Measurements from ENCODE around the gene EFCAB7. TPM values are rescaled to one million over a fixed set of nuclear protein-coding genes. Genes with fewer than 3 reads are reported as not detected.
A peak's percentile ranks its signal among the peaks of the same experiment; 100 is the strongest.

The EFCAB7 gene
- total RNA-seq, 1 donor from 2014 or later, result 3.7 TPM

DNA sequence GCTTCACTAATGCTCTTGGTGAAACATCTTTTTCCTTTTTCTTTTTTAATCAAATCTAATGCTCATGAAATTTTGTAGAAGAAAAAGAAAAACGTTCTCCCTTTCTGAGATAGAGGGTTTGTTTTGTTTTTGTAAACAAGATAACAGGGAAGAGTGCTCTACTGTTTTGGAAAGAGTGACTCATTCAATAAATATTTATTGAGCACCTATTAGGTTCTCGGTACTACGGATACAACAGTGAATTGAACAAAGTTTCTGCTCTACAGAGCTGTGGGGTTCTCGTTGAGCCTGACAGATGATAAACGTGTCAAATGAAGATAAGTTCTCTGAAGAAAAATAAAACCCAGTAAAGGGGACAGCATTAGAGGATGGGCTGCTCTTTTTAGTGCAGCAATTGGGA, 76.9 kb downstream of the EFCAB7 start:
- Mint-ChIP-seq H3K27me3 (ENCODE audit: low read depth, unreplicated experiment) (no peaks in the 10 kb centered on the region), H3K4me1 (ENCODE audit: low read depth, unreplicated experiment) (peaks cover 2% of the 10 kb centered on the region), H3K9me3 (ENCODE audit: unreplicated experiment) (no peaks in the 10 kb centered on the region), H3K36me3 (ENCODE audit: low read depth, unreplicated experiment) (peaks cover under 1% of the 10 kb centered on the region), H3K27ac (ENCODE audit: unreplicated experiment) (no peak overlapping the region), H3K4me3 (ENCODE audit: unreplicated experiment) (no peak overlapping the region)
- Histone ChIP-seq H3K27ac (ENCODE audit: low read depth, low read length) (no peak overlapping the region), H3K79me2 (ENCODE audit: insufficient read depth, low read length) (no peaks in the 10 kb centered on the region), H3K4me2 (ENCODE audit: low read length) (no peak overlapping the region), H2AFZ (ENCODE audit: low read depth, low read length) (no peak overlapping the region), H3K27me3 (ENCODE audit: insufficient read depth, low read length) (no peaks in the 10 kb centered on the region), H3K4me3 (ENCODE audit: insufficient read depth, low read depth, low read length) (no peak overlapping the region), H3K9ac (ENCODE audit: low read length) (no peak overlapping the region), H3K4me1 (ENCODE audit: insufficient read depth, low read length) (no peaks in the 10 kb centered on the region), H3K9me3 (ENCODE audit: insufficient read depth, low read depth, low read length) (no peaks in the 10 kb centered on the region), H4K20me1 (ENCODE audit: insufficient read depth, low read length) (peaks cover 23% of the 10 kb centered on the region), H3K36me3 (ENCODE audit: insufficient read depth, low read length) (no peaks in the 10 kb centered on the region)
- DNase-seq (ENCODE audit: low read depth), result no peak
- TF ChIP-seq, protein P1, sequence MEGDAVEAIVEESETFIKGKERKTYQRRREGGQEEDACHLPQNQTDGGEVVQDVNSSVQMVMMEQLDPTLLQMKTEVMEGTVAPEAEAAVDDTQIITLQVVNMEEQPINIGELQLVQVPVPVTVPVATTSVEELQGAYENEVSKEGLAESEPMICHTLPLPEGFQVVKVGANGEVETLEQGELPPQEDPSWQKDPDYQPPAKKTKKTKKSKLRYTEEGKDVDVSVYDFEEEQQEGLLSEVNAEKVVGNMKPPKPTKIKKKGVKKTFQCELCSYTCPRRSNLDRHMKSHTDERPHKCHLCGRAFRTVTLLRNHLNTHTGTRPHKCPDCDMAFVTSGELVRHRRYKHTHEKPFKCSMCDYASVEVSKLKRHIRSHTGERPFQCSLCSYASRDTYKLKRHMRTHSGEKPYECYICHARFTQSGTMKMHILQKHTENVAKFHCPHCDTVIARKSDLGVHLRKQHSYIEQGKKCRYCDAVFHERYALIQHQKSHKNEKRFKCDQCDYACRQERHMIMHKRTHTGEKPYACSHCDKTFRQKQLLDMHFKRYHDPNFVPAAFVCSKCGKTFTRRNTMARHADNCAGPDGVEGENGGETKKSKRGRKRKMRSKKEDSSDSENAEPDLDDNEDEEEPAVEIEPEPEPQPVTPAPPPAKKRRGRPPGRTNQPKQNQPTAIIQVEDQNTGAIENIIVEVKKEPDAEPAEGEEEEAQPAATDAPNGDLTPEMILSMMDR (IDR thresholded peaks at IDR 0.05; ENCODE audit: insufficient read depth, low read depth, low read length), result no peak
- no peak for TF ChIP-seq EZH2 (IDR thresholded peaks at IDR 0.05; ENCODE audit: insufficient read depth, low read length)
- FAIRE-seq, result no peak

GRCh38 chr1:63601061-63601460, 77.7 kb downstream of the EFCAB7 start:
- FAIRE-seq, result no peak
- H2AFZ ChIP-seq (ENCODE audit: low read depth, low read length), result no peak overlapping the region
- TF ChIP-seq, protein P1 (IDR thresholded peaks at IDR 0.05; ENCODE audit: insufficient read depth, low read depth, low read length), result no peak
- no peak for TF ChIP-seq EZH2 (IDR thresholded peaks at IDR 0.05; ENCODE audit: insufficient read depth, low read length)
- H3K4me1 ChIP-seq (ENCODE audit: insufficient read depth, low read length), result no peaks in the 10 kb centered on the region
- Mint-ChIP-seq H3K9me3 (ENCODE audit: unreplicated experiment) (no peaks in the 10 kb centered on the region), H3K36me3 (ENCODE audit: low read depth, unreplicated experiment) (peaks cover 2% of the 10 kb centered on the region), H3K27me3 (ENCODE audit: low read depth, unreplicated experiment) (no peaks in the 10 kb centered on the region), H3K27ac (ENCODE audit: unreplicated experiment) (no peak overlapping the region), H3K4me1 (ENCODE audit: low read depth, unreplicated experiment) (peaks cover 2% of the 10 kb centered on the region), H3K4me3 (ENCODE audit: unreplicated experiment) (no peak overlapping the region)
- H3K79me2 ChIP-seq (ENCODE audit: insufficient read depth, low read length), result no peaks in the 10 kb centered on the region
- H3K27ac ChIP-seq (ENCODE audit: low read depth, low read length), result no peak overlapping the region
- H3K9ac ChIP-seq (ENCODE audit: low read length), result no peak overlapping the region
- no peaks in the 10 kb centered on the region for H3K27me3 ChIP-seq (ENCODE audit: insufficient read depth, low read length)
- no peaks in the 10 kb centered on the region for H3K9me3 ChIP-seq (ENCODE audit: insufficient read depth, low read depth, low read length)
- H3K36me3 ChIP-seq (ENCODE audit: insufficient read depth, low read length), result no peaks in the 10 kb centered on the region
- DNase-seq (ENCODE audit: low read depth), result no peak
- H4K20me1 ChIP-seq (ENCODE audit: insufficient read depth, low read length), result peaks cover 20% of the 10 kb centered on the region
- H3K4me2 ChIP-seq (ENCODE audit: low read length), result no peak overlapping the region
- no peak overlapping the region for H3K4me3 ChIP-seq (ENCODE audit: insufficient read depth, low read depth, low read length)

DNA sequence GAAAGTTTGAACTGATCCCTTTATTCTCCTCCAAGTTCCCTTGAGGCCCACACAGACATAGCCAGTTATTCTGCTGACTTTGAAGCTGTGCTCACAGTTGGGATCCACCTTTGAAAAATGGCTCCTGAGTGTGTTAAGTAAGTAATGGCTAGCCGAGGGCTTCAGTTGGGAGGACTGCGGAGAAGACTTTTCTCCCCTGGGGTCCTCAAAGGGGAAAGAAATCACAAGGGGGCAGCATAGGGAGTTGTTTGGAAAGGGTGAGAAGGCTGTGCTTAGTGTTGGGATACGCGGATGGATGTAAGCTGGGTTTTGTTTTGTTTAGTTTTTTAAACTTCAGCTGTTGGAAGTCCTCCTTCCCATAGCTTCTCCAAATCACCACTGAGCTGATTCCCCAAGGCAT, 78.1 kb downstream of the EFCAB7 start:
- Histone ChIP-seq H2AFZ (ENCODE audit: low read depth, low read length) (no peak overlapping the region), H4K20me1 (ENCODE audit: insufficient read depth, low read length) (peaks cover 24% of the 10 kb centered on the region), H3K4me2 (ENCODE audit: low read length) (no peak overlapping the region), H3K79me2 (ENCODE audit: insufficient read depth, low read length) (no peaks in the 10 kb centered on the region), H3K27me3 (ENCODE audit: insufficient read depth, low read length) (no peaks in the 10 kb centered on the region), H3K9ac (ENCODE audit: low read length) (no peak overlapping the region), H3K36me3 (ENCODE audit: insufficient read depth, low read length) (no peaks in the 10 kb centered on the region), H3K4me3 (ENCODE audit: insufficient read depth, low read depth, low read length) (no peak overlapping the region), H3K4me1 (ENCODE audit: insufficient read depth, low read length) (no peaks in the 10 kb centered on the region), H3K27ac (ENCODE audit: low read depth, low read length) (no peak overlapping the region), H3K9me3 (ENCODE audit: insufficient read depth, low read depth, low read length) (no peaks in the 10 kb centered on the region)
- peaks cover 2% of the 10 kb centered on the region for H3K36me3 Mint-ChIP-seq (ENCODE audit: low read depth, unreplicated experiment)
- peaks cover 2% of the 10 kb centered on the region for H3K4me1 Mint-ChIP-seq (ENCODE audit: low read depth, unreplicated experiment)
- no peaks in the 10 kb centered on the region for H3K9me3 Mint-ChIP-seq (ENCODE audit: unreplicated experiment)
- no peak for FAIRE-seq
- H3K4me3 Mint-ChIP-seq (ENCODE audit: unreplicated experiment), result no peak overlapping the region
- no peak for DNase-seq (ENCODE audit: low read depth)
- peak overlapping the region; percentile 75 for H3K27ac Mint-ChIP-seq (ENCODE audit: unreplicated experiment)
- no peaks in the 10 kb centered on the region for H3K27me3 Mint-ChIP-seq (ENCODE audit: low read depth, unreplicated experiment)
- TF ChIP-seq EZH2 (IDR thresholded peaks at IDR 0.05; ENCODE audit: insufficient read depth, low read length), result no peak
- TF ChIP-seq, protein P1 (IDR thresholded peaks at IDR 0.05; ENCODE audit: insufficient read depth, low read depth, low read length), result no peak

Data from astrocyte (in vitro differentiated cells and primary cell).